ENCODE data around the gene BICRA.
A peak's percentile ranks its signal among the peaks of the same experiment; 100 is the strongest.

Gene BICRA

DNA sequence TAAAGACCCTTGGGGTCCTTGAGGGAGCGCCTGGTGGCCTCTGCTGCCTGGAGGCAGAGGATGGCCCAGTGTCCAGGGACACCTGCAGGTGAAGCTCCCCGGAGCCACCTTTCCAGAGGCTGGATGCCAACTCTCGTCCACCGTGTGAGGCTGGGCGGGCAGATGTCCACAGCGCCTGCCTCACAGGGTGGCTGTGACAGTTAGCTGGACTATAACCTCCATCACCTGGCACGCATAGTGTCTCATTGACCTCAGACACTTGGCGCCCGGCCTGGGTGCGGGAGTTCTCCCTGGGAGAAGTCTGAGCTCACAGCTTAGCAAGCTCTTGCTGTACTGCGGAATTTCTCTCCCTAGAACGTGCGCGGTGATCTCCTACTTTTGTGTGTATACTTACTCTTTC lies 9.8 kb downstream of the BICRA start:
- in situ Hi-C loops (cut with HindIII; ENCODE audit: low sequenced_read_pairs): no loop called here
- DNase-seq (ENCODE audit: low read depth, low spot score): peak; percentile 56
- H3K4me3 ChIP-seq (ENCODE audit: low read depth, low read length): no peak overlapping the region
- TF ChIP-seq, protein P1, sequence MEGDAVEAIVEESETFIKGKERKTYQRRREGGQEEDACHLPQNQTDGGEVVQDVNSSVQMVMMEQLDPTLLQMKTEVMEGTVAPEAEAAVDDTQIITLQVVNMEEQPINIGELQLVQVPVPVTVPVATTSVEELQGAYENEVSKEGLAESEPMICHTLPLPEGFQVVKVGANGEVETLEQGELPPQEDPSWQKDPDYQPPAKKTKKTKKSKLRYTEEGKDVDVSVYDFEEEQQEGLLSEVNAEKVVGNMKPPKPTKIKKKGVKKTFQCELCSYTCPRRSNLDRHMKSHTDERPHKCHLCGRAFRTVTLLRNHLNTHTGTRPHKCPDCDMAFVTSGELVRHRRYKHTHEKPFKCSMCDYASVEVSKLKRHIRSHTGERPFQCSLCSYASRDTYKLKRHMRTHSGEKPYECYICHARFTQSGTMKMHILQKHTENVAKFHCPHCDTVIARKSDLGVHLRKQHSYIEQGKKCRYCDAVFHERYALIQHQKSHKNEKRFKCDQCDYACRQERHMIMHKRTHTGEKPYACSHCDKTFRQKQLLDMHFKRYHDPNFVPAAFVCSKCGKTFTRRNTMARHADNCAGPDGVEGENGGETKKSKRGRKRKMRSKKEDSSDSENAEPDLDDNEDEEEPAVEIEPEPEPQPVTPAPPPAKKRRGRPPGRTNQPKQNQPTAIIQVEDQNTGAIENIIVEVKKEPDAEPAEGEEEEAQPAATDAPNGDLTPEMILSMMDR (IDR thresholded peaks at IDR 0.05; ENCODE audit: low read depth, low read length): no peak

DNA sequence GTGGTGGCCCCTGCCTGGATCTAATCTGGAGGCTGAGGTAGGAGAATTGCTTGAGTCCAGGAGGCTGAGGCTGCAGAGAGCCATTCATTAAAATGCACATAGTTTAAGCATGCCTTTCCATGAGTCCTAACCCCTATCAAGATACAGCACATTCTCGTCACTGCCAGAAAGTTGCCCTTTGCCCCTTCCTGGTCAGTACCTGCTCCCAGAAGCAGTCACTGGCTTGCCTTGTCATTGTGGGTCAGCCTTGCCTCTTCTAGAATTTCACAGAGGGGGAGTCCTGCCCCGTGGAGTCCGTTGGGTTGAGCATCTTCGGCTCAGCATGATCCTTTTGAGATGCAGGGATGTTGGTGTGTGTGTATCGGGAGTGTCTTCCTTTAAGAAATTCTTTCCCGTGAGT lies 10.8 kb downstream of the BICRA start:
- TF ChIP-seq, protein P1 (IDR thresholded peaks at IDR 0.05; ENCODE audit: low read depth, low read length): no peak
- H3K4me3 ChIP-seq (ENCODE audit: low read depth, low read length): no peak overlapping the region
- peak; percentile 54 for DNase-seq (ENCODE audit: low read depth, low spot score)
- in situ Hi-C loops (cut with HindIII; ENCODE audit: low sequenced_read_pairs): no loop called here

DNA sequence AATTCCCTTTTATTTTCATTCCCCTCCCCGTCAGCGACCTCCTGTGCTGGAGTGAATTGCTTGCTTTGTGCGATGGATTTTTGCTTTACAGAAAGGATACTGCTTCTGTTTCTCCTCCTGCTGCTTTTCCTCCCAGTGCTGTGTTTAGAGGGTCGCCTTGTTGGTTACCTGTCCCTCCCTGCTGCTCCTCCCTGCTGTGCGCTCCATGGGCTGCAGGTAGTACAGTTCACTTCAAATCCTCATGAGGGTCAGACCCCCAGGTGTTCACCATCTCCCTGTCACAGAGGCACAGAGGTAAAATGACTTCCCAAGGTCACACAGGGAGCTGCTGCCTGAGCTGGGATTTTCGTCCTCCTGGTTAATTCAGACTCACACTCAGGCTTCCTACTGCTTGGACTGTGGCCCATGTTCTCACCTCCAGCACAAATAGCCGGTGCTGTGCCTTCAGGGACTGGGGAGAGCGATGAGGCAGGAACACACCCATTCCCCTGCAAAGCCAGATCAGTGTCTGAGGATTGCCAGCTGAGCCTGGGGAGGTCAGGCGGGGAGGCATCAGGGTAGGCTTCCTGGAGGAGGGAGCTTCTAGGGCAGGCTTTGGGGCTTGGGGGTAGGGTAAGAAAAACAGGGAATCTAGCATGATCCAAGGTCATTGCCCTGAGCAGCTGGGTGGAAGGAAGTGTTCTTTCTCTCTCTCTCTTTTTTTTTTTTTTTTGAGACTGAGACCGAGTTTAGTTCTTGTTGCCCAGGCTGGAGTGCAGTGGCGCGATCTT lies 14.4 kb downstream of the BICRA start:
- H3K4me3 ChIP-seq (ENCODE audit: low read depth, low read length): no peak overlapping the region
- DNase-seq (ENCODE audit: low read depth, low spot score): no peak
- in situ Hi-C loops (cut with HindIII; ENCODE audit: low sequenced_read_pairs): no loop called here

DNA sequence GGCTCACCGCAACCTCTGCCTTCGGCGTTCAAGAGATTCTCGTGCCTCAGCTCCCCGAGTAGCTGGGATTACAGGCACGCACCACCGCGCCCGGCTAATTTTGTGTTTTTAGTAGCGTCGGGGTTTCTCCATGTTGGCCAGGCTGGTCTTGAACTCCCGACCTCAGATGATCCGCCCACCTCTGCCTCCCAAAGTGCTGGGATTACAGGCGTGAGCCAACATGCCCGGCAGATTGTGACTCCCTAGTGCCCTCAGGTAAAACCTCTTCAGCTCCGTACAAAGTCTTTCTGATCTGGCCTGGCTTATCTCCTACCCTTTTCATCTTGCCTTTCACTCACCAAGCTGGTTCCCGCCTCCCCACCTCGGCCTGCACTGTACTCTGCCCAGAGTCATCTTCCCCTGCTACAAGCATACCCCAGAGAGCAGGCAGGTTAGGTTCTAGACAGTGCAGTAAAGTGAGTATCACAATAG lies 15.0 kb downstream of the BICRA start:
- in situ Hi-C loops (cut with HindIII; ENCODE audit: low sequenced_read_pairs): no loop called here
- no peak overlapping the region for H3K4me3 ChIP-seq (ENCODE audit: low read depth, low read length)
- TF ChIP-seq, protein P1 (IDR thresholded peaks at IDR 0.05; ENCODE audit: low read depth, low read length): no peak
- DNase-seq (ENCODE audit: low read depth, low spot score): no peak

More for the DNA sequence above, 14.4 kb downstream of the BICRA start:
- TF ChIP-seq, protein P1 (IDR thresholded peaks at IDR 0.05; ENCODE audit: low read depth, low read length): no peak

DNA sequence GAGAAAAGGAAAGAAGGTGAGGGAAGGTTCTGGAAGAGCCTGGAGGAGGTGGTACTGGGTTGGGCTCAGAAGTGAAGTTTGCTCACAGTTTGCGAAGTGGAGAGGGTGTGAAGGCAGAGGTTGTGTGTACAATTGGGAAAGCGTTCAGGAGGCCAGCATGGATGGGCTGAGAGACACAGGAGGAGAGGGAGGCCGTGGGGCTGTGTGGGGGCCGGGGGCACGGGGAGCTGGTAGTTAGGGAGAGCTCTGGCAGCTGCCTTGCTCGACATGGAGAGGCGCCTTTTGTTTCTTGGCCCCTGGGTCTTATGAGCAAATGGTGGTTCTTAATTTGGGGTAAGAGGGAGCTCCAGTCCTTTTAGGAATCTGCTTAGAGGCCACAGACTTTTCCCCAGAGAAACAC lies 16.7 kb downstream of the BICRA start:
- TF ChIP-seq, protein P1 (IDR thresholded peaks at IDR 0.05; ENCODE audit: low read depth, low read length): no peak
- in situ Hi-C loops (cut with HindIII; ENCODE audit: low sequenced_read_pairs): no loop called here
- DNase-seq (ENCODE audit: low read depth, low spot score): no peak
- no peak overlapping the region for H3K4me3 ChIP-seq (ENCODE audit: low read depth, low read length)

DNA sequence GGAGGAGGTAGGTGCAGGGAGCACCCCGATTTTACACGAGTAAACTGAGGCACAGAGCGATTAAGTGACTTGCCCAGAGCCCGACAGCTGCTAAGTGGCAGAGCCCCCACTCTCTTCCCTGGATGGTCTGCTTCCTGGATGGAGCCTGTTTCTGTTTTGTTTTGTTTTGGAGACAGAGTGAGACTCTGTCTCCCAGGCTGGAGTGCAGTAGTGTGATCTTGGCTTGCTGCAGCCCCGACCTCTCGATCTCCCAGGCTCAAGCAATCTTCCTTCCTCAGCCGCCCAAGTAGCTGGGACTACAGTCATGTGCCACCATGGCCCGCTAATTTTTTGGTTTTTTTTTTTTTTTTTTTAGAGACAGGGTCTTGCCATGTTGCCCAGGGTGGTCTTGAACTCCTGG lies 17.3 kb downstream of the BICRA start:
- no peak overlapping the region for H3K4me3 ChIP-seq (ENCODE audit: low read depth, low read length)
- DNase-seq (ENCODE audit: low read depth, low spot score): no peak
- TF ChIP-seq, protein P1 (IDR thresholded peaks at IDR 0.05; ENCODE audit: low read depth, low read length): no peak
- in situ Hi-C loops (cut with HindIII; ENCODE audit: low sequenced_read_pairs): no loop called here

Measured in astrocyte of the spinal cord (primary cell).